Measurements from ENCODE around the gene BTF3L4. TPM values are rescaled to one million over a fixed set of nuclear protein-coding genes. Genes with fewer than 3 reads are reported as not detected.

BTF3L4 gene
- total RNA-seq, 1 donor from 2014 or later, result 74.3 TPM

DNA sequence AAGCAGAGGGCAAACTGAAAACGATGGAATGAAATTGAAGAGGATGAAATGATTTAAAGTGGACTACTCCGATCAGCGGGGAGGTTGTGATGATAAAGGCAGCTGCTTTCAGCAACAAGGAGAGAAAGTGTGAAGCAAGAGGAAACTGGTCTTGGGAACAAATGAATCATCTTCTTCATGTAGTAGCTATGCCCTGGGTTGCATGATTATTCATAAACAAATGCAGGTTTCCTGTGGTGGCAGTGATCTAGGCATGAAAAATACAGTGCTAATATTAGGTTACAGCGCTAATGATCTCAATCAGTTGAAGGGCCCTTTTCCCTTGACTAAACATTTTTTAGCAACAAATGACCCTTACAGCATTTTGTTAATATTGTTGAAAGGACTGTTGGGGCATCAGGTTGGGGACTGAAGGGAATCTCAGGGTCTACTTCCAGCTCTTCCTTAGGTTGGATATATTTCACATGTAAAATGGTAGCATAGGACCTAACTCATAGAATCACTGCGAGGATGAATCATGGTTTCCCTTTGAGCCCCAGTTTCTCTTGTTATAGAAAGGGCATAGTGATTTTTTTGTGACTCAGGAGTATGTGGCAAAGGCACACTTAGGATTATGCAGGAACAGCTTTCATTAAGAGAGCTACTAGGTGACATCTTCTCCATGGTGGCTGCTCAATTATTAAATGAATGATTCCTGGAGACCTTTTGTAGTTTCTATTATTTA, 83.9 kb downstream of the BTF3L4 start:
- DNase-seq (ENCODE audit: low read depth, low spot score), result no peak
- Mint-ChIP-seq H3K9me3 (no peaks in the 10 kb centered on the region), H3K27ac (ENCODE audit: unreplicated experiment) (no peak overlapping the region), H3K4me1 (peaks cover 18% of the 10 kb centered on the region), H3K36me3 (ENCODE audit: low read depth) (no peaks in the 10 kb centered on the region), H3K4me3 (peak overlapping the region; percentile 90), H3K27me3 (ENCODE audit: low read depth) (peaks cover 8% of the 10 kb centered on the region)
- TF ChIP-seq, protein P1, sequence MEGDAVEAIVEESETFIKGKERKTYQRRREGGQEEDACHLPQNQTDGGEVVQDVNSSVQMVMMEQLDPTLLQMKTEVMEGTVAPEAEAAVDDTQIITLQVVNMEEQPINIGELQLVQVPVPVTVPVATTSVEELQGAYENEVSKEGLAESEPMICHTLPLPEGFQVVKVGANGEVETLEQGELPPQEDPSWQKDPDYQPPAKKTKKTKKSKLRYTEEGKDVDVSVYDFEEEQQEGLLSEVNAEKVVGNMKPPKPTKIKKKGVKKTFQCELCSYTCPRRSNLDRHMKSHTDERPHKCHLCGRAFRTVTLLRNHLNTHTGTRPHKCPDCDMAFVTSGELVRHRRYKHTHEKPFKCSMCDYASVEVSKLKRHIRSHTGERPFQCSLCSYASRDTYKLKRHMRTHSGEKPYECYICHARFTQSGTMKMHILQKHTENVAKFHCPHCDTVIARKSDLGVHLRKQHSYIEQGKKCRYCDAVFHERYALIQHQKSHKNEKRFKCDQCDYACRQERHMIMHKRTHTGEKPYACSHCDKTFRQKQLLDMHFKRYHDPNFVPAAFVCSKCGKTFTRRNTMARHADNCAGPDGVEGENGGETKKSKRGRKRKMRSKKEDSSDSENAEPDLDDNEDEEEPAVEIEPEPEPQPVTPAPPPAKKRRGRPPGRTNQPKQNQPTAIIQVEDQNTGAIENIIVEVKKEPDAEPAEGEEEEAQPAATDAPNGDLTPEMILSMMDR (conservative IDR thresholded peaks at IDR 0.05), result no peak

Other genes starting within 250 kb of the BTF3L4 start
- gene NRDC, start 177.6 kb upstream of the BTF3L4 start, total RNA-seq, result 155 and 158 TPM in 2 replicates
- 2.4 TPM in 2 replicates for gene RAB3B, start 65.6 kb upstream of the BTF3L4 start, total RNA-seq
- 6.4 and 8.1 TPM in 2 replicates for gene KTI12, start 22.5 kb upstream of the BTF3L4 start, total RNA-seq
- 60.7 and 62.9 TPM in 2 replicates for gene TXNDC12, start 1.1 kb upstream of the BTF3L4 start, total RNA-seq
- gene ZFYVE9, start 85.8 kb downstream of the BTF3L4 start, total RNA-seq, result 28.0 and 29.7 TPM in 2 replicates

Data from neural crest cell (in vitro differentiated cells).